H1 (cell line): ENCODE results near the gene KCNB1. TPM values are rescaled to one million over a fixed set of nuclear protein-coding genes. Genes with fewer than 3 reads are reported as not detected.

Source experiments
- CBX8 ChIP-seq: fragments of 300-800, 300-1000 bp; sonication (generic); IDR thresholded peaks from 2 replicates; pipeline ENCODE4 v1.7.1; 2016; ENCODE audit warnings: low read depth, low read length, borderline replicate concordance
- CHD2 ChIP-seq: IDR thresholded peaks from 2 replicates; pipeline ENCODE4 v1.6.1; 2012; ENCODE audit warnings: low read length, improper control_type of control experiment
- CHD7 ChIP-seq: fragments of 300-600 bp; sonication (generic); IDR thresholded peaks from 2 replicates; pipeline ENCODE4 v1.7.1; 2012; ENCODE audit warnings: low read length, moderate library complexity, mild to moderate bottlenecking, inconsistent platforms; ENCODE audit not compliant: insufficient replicate concordance
- CREB1 ChIP-seq: IDR thresholded peaks from 2 replicates; pipeline ENCODE4 v1.6.1; 2012; ENCODE audit warnings: inconsistent platforms
- JUN ChIP-seq: IDR thresholded peaks from 2 replicates; pipeline ENCODE4 v1.6.1; 2011; ENCODE audit warnings: low read depth, mild to moderate bottlenecking, improper control_type of control experiment, low read length
- JUND ChIP-seq: IDR thresholded peaks from 2 replicates; pipeline ENCODE4 v1.6.1; 2011; ENCODE audit warnings: mild to moderate bottlenecking, improper control_type of control experiment, low read length
- NRF1 ChIP-seq: IDR thresholded peaks from 2 replicates; pipeline ENCODE4 v1.6.1; 2011; ENCODE audit warnings: mild to moderate bottlenecking, low read depth, low read length, improper control_type of control experiment
- RBBP5 ChIP-seq: IDR thresholded peaks from 2 replicates; pipeline ENCODE4 v1.7.1; 2012; ENCODE audit warnings: low read depth, mild to moderate bottlenecking, inconsistent platforms, low read length, moderate library complexity, borderline replicate concordance
- RNF2 ChIP-seq: fragments of 200-900, 300-1000 bp; sonication (generic); IDR thresholded peaks from 2 replicates; pipeline ENCODE4 v1.7.1; 2016; ENCODE audit warnings: borderline replicate concordance, low read depth, mild to moderate bottlenecking, antibody characterized with exemption, low read length; ENCODE audit not compliant: poor library complexity, severe bottlenecking; ENCODE audit errors: missing control alignments
- SP2 ChIP-seq: IDR thresholded peaks from 2 replicates; pipeline ENCODE4 v1.6.1; 2012; ENCODE audit warnings: mild to moderate bottlenecking, low read length, inconsistent platforms
- USF2 ChIP-seq: IDR thresholded peaks from 2 replicates; pipeline ENCODE4 v1.6.1; 2011; ENCODE audit warnings: low read length, improper control_type of control experiment
- polyA plus RNA-seq, 7 experiments: library from polyadenylated mRNA; depleted of rRNA in 3 of 7; stranded (reverse) in 5 of 7; unstranded in 2 of 7; fragments of >200 nt in 5 of 7; fragments of 200-250 nt in 2 of 7; gene quantifications; 1 replicate in 5 of 7; 2 replicates in 1 of 7; 4 replicates in 1 of 7; pipeline versions ENCODE4 v1.2.1 to v1.2.3, GENCODE V29; 2011 to 2013; ENCODE audit warnings: missing spikeins in 2 of 7, mixed read lengths in 2 of 7
- total RNA-seq: library from RNA; stranded (reverse); fragmentation: NEBNext Ultra II Directional; extraction: Animal tissue kit (Norgen Biotek cat#: 25700); gene quantifications from 2 replicates; pipeline ENCODE4 v1.2.1, GENCODE V29; 2021

Gene KCNB1
- total and polyA plus RNA-seq, 2 of the 8 experiments (the other 6 are each of a cell fraction or from before 2014, with no cell fraction given): 0.58 to 0.67 TPM

DNA sequence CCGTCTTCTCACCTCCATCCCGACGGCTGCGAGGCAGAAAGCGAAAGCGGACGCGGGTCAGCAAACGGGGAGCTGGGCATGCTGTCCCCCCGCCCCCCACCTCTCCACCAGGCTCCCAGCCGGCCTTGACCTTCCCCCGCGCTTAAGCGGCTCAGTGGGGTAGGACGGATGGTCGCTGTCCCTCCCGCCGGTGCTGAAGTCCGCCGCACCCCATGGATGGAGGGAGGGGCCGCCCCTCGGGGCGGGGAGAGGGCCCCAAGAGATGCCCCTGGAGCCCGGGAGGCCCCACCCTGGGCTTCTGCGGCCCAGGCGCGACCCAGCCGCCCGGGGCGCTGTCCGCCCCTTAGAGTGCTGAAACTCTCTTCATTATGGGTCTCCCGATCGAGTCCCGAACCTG lies at the start of gene KCNB1 (continued):
- no peak for TF ChIP-seq NRF1
- TF ChIP-seq CHD2: peak; percentile 34; the same call in 1 of the 2 replicates
- TF ChIP-seq RNF2: no peak
- TF ChIP-seq SP2: no peak
- TF ChIP-seq JUN: no peak
- no peak for TF ChIP-seq USF2
- no peak; the same call in 1 of the 2 replicates for TF ChIP-seq JUND
- peak; percentile 50; the same call in 1 of the 2 replicates for TF ChIP-seq CREB1
- TF ChIP-seq CBX8: no peak
- TF ChIP-seq CHD7: no peak
- TF ChIP-seq RBBP5: no peak
